Renal pelvis (tissue), 12 donors: ENCODE results near the gene LRRC10. TPM values are rescaled to one million over a fixed set of nuclear protein-coding genes. Genes with fewer than 3 reads are reported as not detected.

ENCODE experiments used
- DNase-seq: peaks from one replicate; pipeline ENCODE4 v3.0.0-alpha.2; 2013
- long read RNA-seq, 16 experiments: transcript quantifications; one replicate each; lab custom pipeline, GENCODE V29; 2026
- polyA plus RNA-seq, 3 donors: library from polyadenylated mRNA; unstranded; fragments of 120-200 nt; gene quantifications; one replicate each; pipeline ENCODE4 v1.2.1, GENCODE V29; 2013; ENCODE audit not compliant: insufficient read length in 3 of 3

LRRC10 gene
- under 1 TPM in 1 of 3 donors, not detected in 2; 0.09 TPM for polyA plus RNA-seq
- long read RNA-seq, donor 1: 0 reads
- long read RNA-seq, donor 2: 0 reads
- long read RNA-seq, donor 3: 0 reads
- long read RNA-seq, donor 4: 0 reads
- long read RNA-seq, donor 5, partial matches to known transcripts: 0 of 1 reads
- long read RNA-seq, donor 5, other reads (novel, unspliced or antisense): 0 of 1 reads
- long read RNA-seq, donor 6: 0 reads
- long read RNA-seq, donor 7, partial matches to known transcripts: 0 of 1 reads
- long read RNA-seq, donor 7, other reads (novel, unspliced or antisense): 0 of 1 reads
- long read RNA-seq, donor 8: 0 reads
- long read RNA-seq, donor 9: 0 reads
- long read RNA-seq, donor 10: 0 reads
- long read RNA-seq, donor 11: 0 reads
- long read RNA-seq, donor 12: 0 reads
- long read RNA-seq, donor 13: 0 reads
- long read RNA-seq, donor 14: 0 reads
- long read RNA-seq, donor 15: 0 reads
- long read RNA-seq, donor 16, partial matches to known transcripts: 0 of 2 reads
- long read RNA-seq, donor 16, other reads (novel, unspliced or antisense): 0 of 2 reads

GRCh38 chr12:69610729-69611128, at the start of gene LRRC10:
Gene LRRC10 (minus strand): TSS chr12:69610907. CDS start chr12:69610838, 69 bp downstream.
- no peak for DNase-seq

- no peak for DNase-seq
These were observed 49.6 kb upstream of the LRRC10 start for GRCh38 chr12:69660164-69660863.

GRCh38 chr12:69658203-69658602, 47.5 kb upstream of the LRRC10 start:
- DNase-seq: no peak

GRCh38 chr12:69657376-69658137, 46.9 kb upstream of the LRRC10 start:
- DNase-seq: peak; percentile 72

DNA sequence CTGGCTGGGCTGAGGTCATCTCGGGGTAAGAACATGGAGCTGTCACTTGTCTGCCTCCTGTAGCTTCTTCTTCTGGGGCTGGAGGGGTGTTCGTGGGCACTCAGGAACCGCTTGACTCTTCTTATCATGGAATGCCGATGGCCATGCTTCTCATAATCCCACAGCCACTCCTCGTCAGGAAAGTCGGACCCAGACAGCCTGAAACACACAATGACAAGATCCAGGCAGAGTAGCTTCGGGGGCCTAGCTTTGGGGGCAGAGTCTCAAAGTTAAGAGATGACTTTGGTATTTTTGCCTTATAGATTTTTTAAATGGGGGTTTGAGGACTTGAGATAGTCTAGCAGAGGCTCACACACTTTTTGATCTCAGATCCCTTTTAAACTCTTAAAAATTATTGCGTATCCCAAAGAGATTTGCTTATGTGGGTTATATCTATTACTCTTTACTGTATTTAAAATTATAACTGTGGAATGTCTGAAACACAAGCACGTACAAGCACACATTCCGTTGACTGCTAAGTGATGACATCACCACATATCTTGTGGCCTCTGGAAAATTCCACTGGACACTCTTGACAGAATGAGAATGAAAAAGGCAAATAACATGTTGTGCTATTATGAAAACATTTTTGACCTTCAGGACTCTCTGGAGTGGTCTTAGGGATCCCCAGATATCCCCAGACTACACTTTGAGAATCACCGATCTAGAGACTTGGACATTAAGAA, 45.1 kb upstream of the LRRC10 start:
- DNase-seq: peak; percentile 20

DNA sequence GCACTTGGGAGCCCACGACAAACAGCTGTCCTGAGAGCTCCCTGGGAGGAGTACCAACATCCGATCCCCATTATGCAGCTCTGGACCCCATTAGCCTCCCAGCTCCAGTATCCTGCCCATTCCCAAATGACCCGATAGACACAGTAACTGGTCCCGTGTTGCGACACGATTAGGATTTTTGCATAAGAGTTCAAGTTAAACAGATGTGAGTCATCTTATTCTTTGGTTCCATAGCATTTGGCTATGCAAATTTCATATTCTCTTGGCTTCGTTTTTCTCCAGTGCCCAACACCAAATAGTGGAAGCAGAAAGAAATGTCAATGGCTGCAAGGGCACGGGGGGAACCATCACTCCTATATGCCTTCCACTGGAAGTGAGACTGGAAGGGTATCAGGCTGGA, 43.0 kb upstream of the LRRC10 start:
- DNase-seq: no peak

- DNase-seq: no peak
These were observed 41.2 kb upstream of the LRRC10 start for GRCh38 chr12:69651922-69652321.

DNA sequence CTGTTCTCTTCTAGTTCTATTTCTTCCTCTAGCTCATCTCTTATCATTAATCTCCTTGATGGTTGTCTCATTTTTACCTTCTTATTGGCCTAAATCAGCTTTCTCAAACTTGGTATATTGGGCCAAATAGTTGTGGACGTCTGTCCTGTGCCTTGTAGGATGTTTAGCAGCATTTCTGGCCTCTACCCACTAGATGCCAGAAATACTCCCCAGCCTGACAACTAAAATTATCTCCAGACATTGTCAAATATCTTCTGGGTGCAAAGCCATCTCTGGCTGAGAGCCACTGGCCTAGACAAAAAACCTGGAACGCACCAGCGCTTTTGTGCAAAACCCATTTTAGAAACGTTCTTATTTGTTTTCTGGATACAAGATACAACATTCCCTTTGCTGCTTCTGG, 38.8 kb upstream of the LRRC10 start:
- no peak for DNase-seq

GRCh38 chr12:69648476-69648875, 37.8 kb upstream of the LRRC10 start:
- DNase-seq: no peak

GRCh38 chr12:69647178-69647577, 36.5 kb upstream of the LRRC10 start:
- DNase-seq: no peak

DNA sequence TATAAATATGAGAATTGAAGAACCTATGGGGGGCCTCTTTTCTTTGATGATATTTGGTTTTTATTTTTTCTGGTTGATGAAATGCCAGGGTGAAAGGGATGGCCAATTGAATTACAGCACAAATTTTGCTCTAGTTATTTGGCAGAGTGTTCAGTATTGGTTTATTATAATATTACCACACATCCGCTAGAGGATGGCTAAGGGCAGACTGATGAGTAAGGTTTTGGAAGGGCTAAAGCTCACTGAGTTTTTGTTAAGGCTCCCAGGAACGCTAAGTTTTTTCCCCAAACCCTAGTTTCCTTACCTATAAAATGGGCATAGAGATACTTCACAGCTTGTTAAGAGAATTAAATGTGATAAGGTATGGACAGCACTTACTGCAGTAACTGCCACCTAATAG, 34.3 kb upstream of the LRRC10 start:
- DNase-seq: no peak

- no peak for DNase-seq
These were observed 33.8 kb upstream of the LRRC10 start for GRCh38 chr12:69644511-69644910.

GRCh38 chr12:69642531-69642930, 31.8 kb upstream of the LRRC10 start:
- no peak for DNase-seq

DNA sequence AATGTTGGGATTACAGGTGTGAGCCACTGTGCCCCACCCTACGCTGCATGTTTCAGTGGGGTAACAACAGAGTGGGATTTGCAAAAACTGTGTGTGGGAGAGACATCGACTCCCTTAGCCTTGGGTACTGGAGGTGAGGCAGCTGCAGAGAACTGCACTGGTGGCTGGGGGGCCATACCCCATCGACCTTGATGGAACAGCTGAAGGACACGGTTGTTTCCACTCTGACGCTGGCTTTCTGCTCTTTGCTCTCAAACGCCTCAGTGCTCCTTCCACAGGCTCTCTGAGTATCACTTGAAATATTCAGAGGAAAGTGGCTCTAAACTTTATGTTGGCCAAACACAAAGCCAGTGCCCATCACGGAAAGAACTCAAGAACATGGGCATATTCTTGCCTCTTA, 30.8 kb upstream of the LRRC10 start:
- DNase-seq: no peak

GRCh38 chr12:69639400-69640016, 28.8 kb upstream of the LRRC10 start:
- peak; percentile 60 for DNase-seq

DNA sequence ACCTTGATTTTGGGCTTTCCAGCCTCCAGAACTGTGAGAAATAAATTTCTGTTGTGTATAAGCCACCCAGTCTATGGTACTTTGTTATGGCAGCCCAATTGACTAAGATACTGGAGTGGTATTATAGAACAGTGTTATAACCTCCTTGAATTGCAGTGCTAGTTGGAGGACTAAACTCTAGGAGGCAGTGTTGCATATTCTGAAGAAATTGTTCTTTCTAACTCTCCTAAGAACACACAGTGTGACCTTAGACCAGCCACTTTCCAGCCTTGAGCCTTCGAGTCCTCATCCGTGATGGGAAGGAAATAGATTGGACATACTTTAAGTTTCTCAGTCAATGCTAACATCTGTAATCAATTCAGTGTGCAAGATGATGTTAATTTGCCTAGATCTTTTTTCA, 22.4 kb upstream of the LRRC10 start:
- no peak for DNase-seq

DNA sequence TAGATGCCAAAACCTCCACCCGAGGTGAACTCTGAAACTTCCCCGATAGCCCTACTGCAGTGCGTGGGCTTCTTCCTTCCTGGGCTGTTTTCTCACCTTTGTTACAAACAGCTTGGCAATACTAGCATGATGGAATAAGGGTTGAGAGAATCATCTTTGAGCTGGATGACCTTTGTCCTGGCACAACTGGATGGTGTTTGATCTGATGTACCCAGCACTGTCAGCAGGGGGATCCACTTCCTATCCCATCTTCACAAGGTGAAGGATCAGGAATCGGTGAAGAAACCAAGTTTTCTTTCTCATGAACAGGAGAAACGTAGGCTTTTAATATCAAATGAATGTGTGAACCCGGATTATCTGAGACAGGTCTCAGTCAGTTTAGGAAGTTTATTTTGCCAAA, 19.5 kb upstream of the LRRC10 start:
- DNase-seq: no peak

- DNase-seq: no peak
These were observed 16.8 kb upstream of the LRRC10 start for GRCh38 chr12:69627501-69627900.

GRCh38 chr12:69623970-69624369, 13.3 kb upstream of the LRRC10 start:
- DNase-seq: no peak

DNA sequence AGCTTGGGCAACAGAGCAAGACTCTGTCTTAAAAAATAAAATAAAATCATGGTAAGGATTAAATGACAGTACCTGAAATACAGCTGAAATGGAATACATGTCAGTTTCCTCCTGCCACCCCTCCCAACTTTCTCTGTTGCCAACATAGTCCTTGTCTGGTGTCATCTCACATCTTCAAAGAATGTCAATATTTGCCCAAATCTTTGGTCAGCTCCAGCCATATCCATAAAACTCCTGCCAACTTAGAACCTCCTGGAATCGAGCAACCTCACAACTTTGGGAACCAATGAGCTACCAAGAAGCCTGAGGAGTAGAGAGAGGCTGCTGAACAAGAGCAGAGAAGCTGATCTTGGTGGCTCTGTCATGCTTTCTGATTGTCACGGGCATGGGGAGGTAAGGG, 10.8 kb upstream of the LRRC10 start:
- no peak for DNase-seq

GRCh38 chr12:69620921-69621320, 10.2 kb upstream of the LRRC10 start:
- no peak for DNase-seq
